ENCODE results near the gene HAUS2. TPM values are rescaled to one million over a fixed set of nuclear protein-coding genes. Genes with fewer than 3 reads are reported as not detected.
"Not testable (repeated sequence)": the region's sequence is repeated elsewhere in the genome, so short reads cannot be mapped to it uniquely, and the experiment has no call there.

HAUS2 gene
- total RNA-seq, 1 donor from 2014 or later = 23.2 TPM

- H3K27ac Mint-ChIP-seq = peak overlapping the region; percentile 21
- no peak for DNase-seq (ENCODE audit: extremely low spot score, unreplicated experiment)
- no peak for TF ChIP-seq CTCF (conservative IDR thresholded peaks at IDR 0.05)
- H3K27me3 Mint-ChIP-seq = no peaks in the 10 kb centered on the region
- peak overlapping the region; percentile 97 for H3K4me3 Mint-ChIP-seq
- H3K36me3 Mint-ChIP-seq = peaks cover 4% of the 10 kb centered on the region
- no peaks in the 10 kb centered on the region for H3K9me3 Mint-ChIP-seq
- H3K4me1 Mint-ChIP-seq (ENCODE audit: unreplicated experiment) = peaks cover 31% of the 10 kb centered on the region
Observed at GRCh38 chr15:42549741-42550392, 1.2 kb downstream of the HAUS2 start.

GRCh38 chr15:42553554-42553953, 4.9 kb downstream of the HAUS2 start:
- DNase-seq (ENCODE audit: extremely low spot score, unreplicated experiment) = no peak
- no peaks in the 10 kb centered on the region for H3K27me3 Mint-ChIP-seq
- no peak overlapping the region for H3K4me3 Mint-ChIP-seq
- no peak overlapping the region for H3K27ac Mint-ChIP-seq
- peaks cover 17% of the 10 kb centered on the region for H3K4me1 Mint-ChIP-seq (ENCODE audit: unreplicated experiment)
- TF ChIP-seq CTCF (conservative IDR thresholded peaks at IDR 0.05) = no peak
- peaks cover 9% of the 10 kb centered on the region for H3K36me3 Mint-ChIP-seq
- H3K9me3 Mint-ChIP-seq = no peaks in the 10 kb centered on the region

- DNase-seq (ENCODE audit: extremely low spot score, unreplicated experiment); H3K27me3 Mint-ChIP-seq; H3K9me3 Mint-ChIP-seq; H3K4me3 Mint-ChIP-seq; H3K27ac Mint-ChIP-seq; H3K4me1 Mint-ChIP-seq (ENCODE audit: unreplicated experiment); H3K36me3 Mint-ChIP-seq: not testable (repeated sequence)
Observed at GRCh38 chr15:42556550-42557207, 8.0 kb downstream of the HAUS2 start.

GRCh38 chr15:42558739-42559138, 10.1 kb downstream of the HAUS2 start:
- no peak overlapping the region for H3K4me3 Mint-ChIP-seq
- H3K27me3 Mint-ChIP-seq = no peaks in the 10 kb centered on the region
- H3K36me3 Mint-ChIP-seq = peaks cover 5% of the 10 kb centered on the region
- H3K27ac Mint-ChIP-seq = no peak overlapping the region
- TF ChIP-seq CTCF (conservative IDR thresholded peaks at IDR 0.05) = no peak
- no peaks in the 10 kb centered on the region for H3K4me1 Mint-ChIP-seq (ENCODE audit: unreplicated experiment)
- no peaks in the 10 kb centered on the region for H3K9me3 Mint-ChIP-seq
- no peak for DNase-seq (ENCODE audit: extremely low spot score, unreplicated experiment)

- Mint-ChIP-seq H3K27me3 (peaks cover 39% of the 10 kb centered on the region), H3K36me3 (peaks cover 4% of the 10 kb centered on the region), H3K4me3 (peak within 1 kb of the TSS; percentile 94), H3K27ac (peak within 1 kb of the TSS; percentile 71), H3K4me1 (ENCODE audit: unreplicated experiment) (peaks cover 9% of the 10 kb centered on the region), H3K9me3 (no peaks in the 10 kb centered on the region)
- TF ChIP-seq CTCF (conservative IDR thresholded peaks at IDR 0.05) = no peak
- peak; percentile 98 for DNase-seq (ENCODE audit: extremely low spot score, unreplicated experiment)
Observed at GRCh38 chr15:42575188-42576039, 26.8 kb downstream of the HAUS2 start, which contains the start of gene STARD9. TSS of gene STARD9 (plus strand) at chr15:42575606. CDS start at chr15:42575716, 110 bp downstream.
